ENCODE results near the gene DSCAM.
"Not testable (repeated sequence)": the region's sequence is repeated elsewhere in the genome, so short reads cannot be mapped to it uniquely, and the experiment has no call there.

Gene DSCAM

GRCh38 chr21:40278345-40278744, 568.6 kb downstream of the DSCAM start:
- no peak for DNase-seq

GRCh38 chr21:40276001-40276400, 571.0 kb downstream of the DSCAM start:
- DNase-seq, result no peak

GRCh38 chr21:40272037-40272436, 574.9 kb downstream of the DSCAM start:
- DNase-seq, result no peak

- DNase-seq, result no peak
Observed at GRCh38 chr21:40271164-40271563, 575.8 kb downstream of the DSCAM start.

GRCh38 chr21:40270047-40270446, 576.9 kb downstream of the DSCAM start:
- no peak for DNase-seq

- DNase-seq, result no peak
Observed at GRCh38 chr21:40269239-40269638, 577.7 kb downstream of the DSCAM start.

- not testable (repeated sequence) for DNase-seq
Observed at GRCh38 chr21:40258456-40258855, 588.5 kb downstream of the DSCAM start.

- DNase-seq, result no peak
Observed at GRCh38 chr21:40257342-40257741, 589.6 kb downstream of the DSCAM start.

GRCh38 chr21:40255518-40256444, 591.2 kb downstream of the DSCAM start:
- DNase-seq, result peak; percentile 5

- peak; percentile 90 for DNase-seq
Observed at GRCh38 chr21:40254540-40255465, 592.2 kb downstream of the DSCAM start.

- no peak for DNase-seq
Observed at GRCh38 chr21:40253112-40253511, 593.8 kb downstream of the DSCAM start.

- DNase-seq, result no peak
Observed at GRCh38 chr21:40250514-40251294, 596.3 kb downstream of the DSCAM start.

- no peak for DNase-seq
Observed at GRCh38 chr21:40244981-40245380, 602.0 kb downstream of the DSCAM start.

GRCh38 chr21:40243685-40244084, 603.3 kb downstream of the DSCAM start:
- DNase-seq, result no peak

- no peak for DNase-seq
Observed at GRCh38 chr21:40242586-40243265, 604.2 kb downstream of the DSCAM start.

- peak; percentile 13 for DNase-seq
Observed at GRCh38 chr21:40235528-40235927, 611.4 kb downstream of the DSCAM start.

- DNase-seq, result no peak
Observed at GRCh38 chr21:40231979-40232378, 615.0 kb downstream of the DSCAM start.

GRCh38 chr21:40227096-40227495, 619.9 kb downstream of the DSCAM start:
- no peak for DNase-seq

- DNase-seq, result no peak
Observed at GRCh38 chr21:40215941-40216340, 631.0 kb downstream of the DSCAM start.

- DNase-seq, result no peak
Observed at GRCh38 chr21:40210251-40210650, 636.7 kb downstream of the DSCAM start.

GRCh38 chr21:40208948-40209345, 638.0 kb downstream of the DSCAM start:
- DNase-seq, result no peak
